Stomach (tissue), 9 donors: ENCODE results near the gene SLC24A3. TPM values are rescaled to one million over a fixed set of nuclear protein-coding genes. Genes with fewer than 3 reads are reported as not detected.

Source experiments
- DNase-seq, 2 donors: peaks; one replicate each; pipeline versions ENCODE4 v3.0.0 to v3.0.0-alpha.2; 2013 to 2019
- H3K27ac ChIP-seq, 5 donors: fragments of 200-600 bp in 4 of 5; sonication (generic) in 4 of 5; one replicate each; pipeline ENCODE4 v1.5.1; 2013 to 2019; ENCODE audit warnings: mild to moderate bottlenecking in 1 of 5, moderate library complexity in 1 of 5
- H3K27me3 ChIP-seq, 3 donors: fragments of 200-600 bp; sonication (generic); one replicate each; pipeline ENCODE4 v1.5.1; 2017 to 2019; ENCODE audit warnings: mixed run types in 1 of 3
- H3K36me3 ChIP-seq, 4 donors: fragments of 200-600 bp; sonication (generic); 1 replicate in 3 of 4; 2 replicates in 1 of 4; pipeline ENCODE4 v1.5.1; 2016 to 2019
- H3K4me1 ChIP-seq, 4 donors: fragments of 200-600 bp; sonication (generic); one replicate each; pipeline ENCODE4 v1.5.1; 2016 to 2019
- H3K4me3 ChIP-seq, 4 donors: fragments of 200-600 bp; sonication (generic) in 3 of 4; one replicate each; pipeline ENCODE4 v1.5.1; 2016 to 2019; ENCODE audit warnings: mild to moderate bottlenecking in 1 of 4
- H3K9me3 ChIP-seq, 4 donors: fragments of 200-600 bp; sonication (generic); one replicate each; pipeline ENCODE4 v1.5.1; 2016 to 2019
- CTCF ChIP-seq, 7 experiments: fragments of 450-650 bp in 4 of 7; fragments of 200-600 bp in 3 of 7; sonication (generic) in 3 of 7; IDR thresholded peaks; one replicate each; pipeline ENCODE4 v1.5.1; 2016 to 2019; ENCODE audit warnings: antibody characterized with exemption in 7 of 7, control low read depth in 2 of 7, mild to moderate bottlenecking in 1 of 7
- EP300 ChIP-seq: sonication (generic); formaldehyde crosslinking; IDR thresholded peaks from one replicate; pipeline ENCODE4 v1.6.1; 2017; ENCODE audit warnings: antibody characterized with exemption
- POLR2A ChIP-seq, 4 donors: fragments of 450-650 bp; IDR thresholded peaks; one replicate each; pipeline ENCODE4 v1.6.1; 2016; ENCODE audit warnings: antibody characterized with exemption in 4 of 4, control low read depth in 2 of 4, mild to moderate bottlenecking in 1 of 4, moderate library complexity in 1 of 4
- POLR2AphosphoS5 ChIP-seq, 3 donors: sonication (generic); formaldehyde crosslinking; IDR thresholded peaks; one replicate each; pipeline ENCODE4 v1.6.1; 2016; ENCODE audit warnings: antibody characterized with exemption in 3 of 3
- WGBS, 5 donors: extraction: QIAGEN DNeasy Blood & Tissue Kit in 3 of 5; methylation state at CpG; one replicate each; pipeline versions ENCODE4 v1.1.5 to v1.1.7; 2013 to 2018; 5-methylcytosine and 5-hydroxymethylcytosine counted together
- intact Hi-C: fragments of 100-400 bp; cut with DNase I; formaldehyde crosslinking; loops from one replicate; pipeline ENCODE4 v1.15.1; 2023; ENCODE audit warnings: low total_unique reads
- polyA plus RNA-seq, 3 donors: library from polyadenylated mRNA; stranded (reverse); fragments of 200-250 nt; gene quantifications; one replicate each; pipeline ENCODE4 v1.2.3, GENCODE V29; 2013
- total RNA-seq, 5 donors: library from RNA; depleted of rRNA; stranded (reverse); fragments of >200 nt; gene quantifications; one replicate each; pipeline versions ENCODE4 v1.1.0 to v1.2.3, GENCODE V29; 2014 to 2016
- donor health status: healthy with polysubstance abuse.
- donor health status: Bipolar disorder and iron deficiency.
- donor health status: healthy.

Gene SLC24A3
- total and polyA plus RNA-seq, 8 donors: 1.8 to 9.0 (median 4.5) TPM

- 93 to 96% (median 95%) methylated on average over 3 of the region's 3 CpGs for WGBS, 5 donors
- Histone ChIP-seq H3K9me3 (peaks cover 0 to 9% (median 0%) of the 10 kb centered on the region in 4 donors), H3K27me3 (no peaks in the 10 kb centered on the region), H3K4me1 (peaks cover 0 to 7% (median 3%) of the 10 kb centered on the region in 4 donors), H3K36me3 (no peaks in the 10 kb centered on the region), H3K4me3 (no peak overlapping the region), H3K27ac (no peak overlapping the region)
- intact Hi-C loops: no loop called here
- TF ChIP-seq CTCF (IDR thresholded peaks at IDR 0.05) (no peak), POLR2A (IDR thresholded peaks at IDR 0.05) (no peak), POLR2AphosphoS5 (IDR thresholded peaks at IDR 0.05) (no peak), EP300 (no peak)
- DNase-seq: no peak
Observed at GRCh38 chr20:19745106-19745505, 532.7 kb downstream of the SLC24A3 start.

GRCh38 chr20:19745584-19745983 lies 533.1 kb downstream of the SLC24A3 start:
- H3K4me3 ChIP-seq: no peak overlapping the region
- no peak overlapping the region for H3K27ac ChIP-seq
- TF ChIP-seq EP300: no peak
- TF ChIP-seq POLR2A (IDR thresholded peaks at IDR 0.05): no peak
- TF ChIP-seq CTCF (IDR thresholded peaks at IDR 0.05): no peak
- TF ChIP-seq POLR2AphosphoS5 (IDR thresholded peaks at IDR 0.05): no peak
- H3K4me1 ChIP-seq: peaks cover 1 to 12% (median 6%) of the 10 kb centered on the region in 4 donors
- no peaks in the 10 kb centered on the region for H3K27me3 ChIP-seq
- peaks cover 0 to 9% (median 0%) of the 10 kb centered on the region in 4 donors for H3K9me3 ChIP-seq
- WGBS, 5 donors: 63 to 81% (median 76%) methylated on average over 1 of the region's 1 CpG
- no peaks in the 10 kb centered on the region for H3K36me3 ChIP-seq
- DNase-seq: no peak
- intact Hi-C loops: no loop called here

- Histone ChIP-seq H3K27me3 (no peaks in the 10 kb centered on the region), H3K36me3 (no peaks in the 10 kb centered on the region), H3K9me3 (peaks cover 0 to 9% (median 0%) of the 10 kb centered on the region in 4 donors), H3K4me1 (peaks cover 10 to 20% (median 14%) of the 10 kb centered on the region in 4 donors), H3K4me3 (no peak overlapping the region), H3K27ac (no peak overlapping the region)
- intact Hi-C loops: no loop called here
- no peak for TF ChIP-seq POLR2AphosphoS5 (IDR thresholded peaks at IDR 0.05)
- TF ChIP-seq POLR2A (IDR thresholded peaks at IDR 0.05): no peak
- no peak for TF ChIP-seq CTCF (IDR thresholded peaks at IDR 0.05)
- DNase-seq: no peak
- 73 to 97% (median 96%) methylated on average over 1 of the region's 1 CpG for WGBS, 5 donors
Observed at GRCh38 chr20:19746396-19746795, 534.0 kb downstream of the SLC24A3 start.

GRCh38 chr20:19747903-19748302 lies 535.5 kb downstream of the SLC24A3 start:
- intact Hi-C loops: no loop called here
- peaks cover 11 to 22% (median 16%) of the 10 kb centered on the region in 4 donors for H3K4me1 ChIP-seq
- peaks cover 0 to 9% (median 0%) of the 10 kb centered on the region in 4 donors for H3K9me3 ChIP-seq
- H3K4me3 ChIP-seq: no peak overlapping the region
- no peak for DNase-seq
- 75 to 94% (median 90%) methylated on average over 4 of the region's 4 CpGs for WGBS, 5 donors
- no peaks in the 10 kb centered on the region for H3K27me3 ChIP-seq
- no peak for TF ChIP-seq POLR2A (IDR thresholded peaks at IDR 0.05)
- TF ChIP-seq POLR2AphosphoS5 (IDR thresholded peaks at IDR 0.05): no peak
- TF ChIP-seq EP300: no peak
- no peak for TF ChIP-seq CTCF (IDR thresholded peaks at IDR 0.05)
- H3K27ac ChIP-seq: no peak overlapping the region
- H3K36me3 ChIP-seq: no peaks in the 10 kb centered on the region
